ENCODE results near the gene ZNF185.
"Not testable (repeated sequence)": the region's sequence is repeated elsewhere in the genome, so short reads cannot be mapped to it uniquely, and the experiment has no call there.

ZNF185 gene

GRCh38 chrX:152895724-152896420, 2.0 kb upstream of the ZNF185 start:
- no peak for DNase-seq

DNA sequence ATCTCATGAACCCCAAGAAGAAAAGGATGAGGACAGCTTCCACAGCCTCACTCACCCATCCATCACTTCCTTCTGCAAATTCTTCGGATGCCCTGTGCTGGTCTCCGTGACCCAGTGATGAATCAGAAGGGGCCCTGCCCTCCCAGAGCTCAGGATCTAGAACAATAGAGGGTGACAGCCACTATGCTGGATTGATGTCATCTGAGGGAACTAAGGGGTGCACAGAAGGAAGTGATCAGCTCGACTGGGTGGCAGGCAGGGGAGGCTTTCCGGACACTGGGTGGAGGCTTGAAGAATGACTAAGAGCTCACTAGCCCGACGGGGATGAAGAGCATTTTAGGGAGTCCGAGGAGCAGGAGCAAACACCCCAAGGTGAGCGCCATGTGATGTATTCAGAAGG, 1.4 kb upstream of the ZNF185 start:
- DNase-seq, result no peak

DNA sequence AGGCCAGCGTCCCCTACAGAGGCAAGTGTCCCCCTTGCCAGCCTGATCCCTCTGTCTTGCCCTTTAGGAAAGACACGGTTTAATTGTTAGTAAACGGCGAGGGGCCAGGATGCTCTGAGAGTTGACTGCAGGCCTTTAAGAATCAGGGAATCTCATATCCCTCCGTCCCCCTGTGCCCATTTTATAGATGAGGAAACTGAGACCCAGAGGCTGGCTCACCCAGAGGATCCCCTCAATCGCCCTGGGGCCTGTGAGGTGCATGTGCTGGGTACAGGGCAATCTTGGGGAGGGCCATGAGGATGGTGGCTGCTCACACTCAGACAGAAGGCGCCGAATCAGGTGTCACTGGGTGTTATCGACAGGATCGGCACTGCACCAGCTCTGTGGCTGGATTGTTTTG, 575 bp downstream of the ZNF185 start:
- no peak for DNase-seq

- DNase-seq, result no peak
Measured at GRCh38 chrX:152899111-152899873, 1.4 kb downstream of the ZNF185 start.

- DNase-seq, result no peak
Measured at GRCh38 chrX:152899874-152900719, 2.2 kb downstream of the ZNF185 start.

DNA sequence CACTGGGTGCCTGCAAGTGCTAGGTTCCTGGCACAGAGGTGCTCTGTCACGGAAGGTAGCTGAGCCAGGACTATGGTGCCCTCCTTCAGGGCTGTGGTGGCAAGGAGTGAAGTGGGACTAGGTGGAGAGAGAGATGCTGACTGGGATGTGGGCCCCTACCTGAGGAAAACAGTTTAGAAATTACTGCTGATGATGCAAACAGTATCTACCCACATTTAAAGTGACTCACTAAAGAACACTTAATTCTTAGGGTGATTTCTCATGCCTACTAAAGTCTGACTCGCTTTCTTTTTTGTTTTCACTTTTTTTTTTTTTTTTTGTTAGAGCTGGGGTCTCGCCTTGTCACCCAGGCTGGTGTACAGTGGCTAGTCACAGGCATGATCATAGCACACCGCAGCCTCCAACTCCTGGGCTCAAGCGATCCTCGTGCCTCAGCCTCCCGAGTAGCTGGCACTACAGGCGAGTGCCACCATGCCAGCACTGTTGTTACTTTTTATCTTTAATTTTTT, 3.1 kb downstream of the ZNF185 start:
- no peak for DNase-seq

- DNase-seq, result no peak
Measured at GRCh38 chrX:152901816-152902501, 4.1 kb downstream of the ZNF185 start.

- DNase-seq, result no peak
Measured at GRCh38 chrX:152902502-152902820, 4.6 kb downstream of the ZNF185 start.

- DNase-seq, result no peak
Measured at GRCh38 chrX:152903589-152903988, 5.7 kb downstream of the ZNF185 start.

- DNase-seq, result peak; percentile 22
Measured at GRCh38 chrX:152904151-152905080, 6.5 kb downstream of the ZNF185 start.

DNA sequence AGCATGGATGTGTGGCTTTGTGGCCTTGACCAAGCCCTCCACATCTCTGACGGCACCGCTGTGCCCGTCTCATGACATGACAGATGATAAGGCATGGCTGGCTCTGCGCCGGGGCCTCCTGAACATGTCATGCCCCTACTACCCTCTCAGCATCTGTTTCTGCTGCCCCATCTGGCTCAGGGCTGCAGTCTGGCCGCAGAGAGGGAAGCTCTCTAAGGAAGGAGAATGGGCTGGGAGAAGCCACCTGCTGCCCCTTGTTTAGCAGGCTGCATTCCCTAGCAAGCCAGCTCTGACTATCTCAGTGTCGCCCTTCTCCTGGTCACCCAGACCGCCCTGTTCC, 7.2 kb downstream of the ZNF185 start:
- DNase-seq, result no peak

DNA sequence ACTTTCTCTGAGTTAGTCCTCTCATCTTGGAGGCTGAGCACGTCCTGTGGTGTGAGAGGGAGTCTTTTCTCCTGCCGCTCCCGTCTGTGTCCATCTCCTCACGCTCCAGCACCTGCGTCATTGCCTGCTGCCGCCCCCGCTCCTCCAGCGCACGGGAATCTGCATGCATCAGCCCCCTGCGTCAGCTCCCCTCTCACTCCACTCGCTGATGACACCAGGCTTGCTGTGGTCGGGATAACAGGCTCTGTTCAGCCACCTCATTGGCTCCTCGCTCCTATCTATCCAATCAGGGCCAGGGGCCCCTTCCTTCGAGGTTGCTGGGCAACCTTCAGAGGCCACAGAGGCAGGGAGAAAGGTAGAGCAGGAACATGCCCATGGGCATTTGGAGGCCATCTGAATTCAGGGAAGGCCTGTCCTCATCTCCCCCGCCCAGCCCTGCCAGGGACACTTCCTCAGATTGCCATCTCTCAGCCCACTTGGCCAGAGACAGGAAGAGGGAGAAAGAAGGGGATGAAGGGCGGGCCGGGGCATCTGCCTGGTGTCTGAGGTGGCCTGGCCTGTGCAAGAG, 9.3 kb downstream of the ZNF185 start:
- no peak for DNase-seq

DNA sequence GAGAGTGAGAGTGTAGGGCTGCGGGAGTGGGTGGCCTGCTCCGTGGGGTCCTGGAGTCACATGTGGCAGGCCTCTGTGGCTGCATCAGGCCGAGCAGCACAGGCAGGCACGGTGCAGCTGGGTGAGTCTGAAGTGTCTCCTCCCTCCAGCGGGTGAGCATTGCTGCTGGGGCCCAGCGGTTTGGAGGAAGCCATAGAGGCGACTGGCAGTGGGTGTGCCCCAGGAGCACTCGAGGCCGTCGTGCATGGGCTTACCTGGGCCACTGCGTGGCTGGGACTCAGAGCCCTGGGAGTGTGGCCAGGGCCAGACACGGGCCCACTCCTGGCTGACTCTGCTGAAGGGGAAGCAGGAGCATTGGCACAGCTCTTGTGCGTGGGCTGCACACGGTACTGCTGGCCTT, 10.6 kb downstream of the ZNF185 start:
- no peak for DNase-seq

- not testable (repeated sequence) for DNase-seq
Measured at GRCh38 chrX:152910018-152910417, 12.2 kb downstream of the ZNF185 start.

GRCh38 chrX:152912106-152912505, 14.2 kb downstream of the ZNF185 start:
- no peak for DNase-seq

- DNase-seq, result no peak
Measured at GRCh38 chrX:152912641-152913040, 14.8 kb downstream of the ZNF185 start.

DNA sequence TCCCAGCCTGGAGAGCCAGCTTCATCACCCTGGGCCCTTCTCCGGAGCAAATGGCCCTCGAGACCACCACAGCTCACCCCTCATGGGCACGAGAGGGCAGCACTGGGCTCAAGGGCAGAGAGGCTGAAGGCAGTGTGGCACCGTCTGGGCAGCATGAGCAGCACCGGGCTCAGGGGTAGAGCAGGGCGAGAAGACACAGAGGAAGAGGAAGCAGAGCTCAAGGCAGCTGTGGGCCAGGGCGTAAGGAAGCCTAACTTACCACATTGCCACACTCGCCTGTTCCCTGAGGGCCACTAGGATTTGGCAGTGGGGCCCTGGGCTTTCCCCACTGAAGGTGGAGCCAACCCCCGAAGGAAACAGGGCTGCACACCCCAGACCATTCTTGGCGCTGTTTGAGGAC, 15.5 kb downstream of the ZNF185 start:
- DNase-seq, result no peak

- DNase-seq, result no peak
Measured at GRCh38 chrX:152913910-152914309, 16.0 kb downstream of the ZNF185 start.

- DNase-seq, result no peak
Measured at GRCh38 chrX:152915541-152916241, 17.8 kb downstream of the ZNF185 start.

DNA sequence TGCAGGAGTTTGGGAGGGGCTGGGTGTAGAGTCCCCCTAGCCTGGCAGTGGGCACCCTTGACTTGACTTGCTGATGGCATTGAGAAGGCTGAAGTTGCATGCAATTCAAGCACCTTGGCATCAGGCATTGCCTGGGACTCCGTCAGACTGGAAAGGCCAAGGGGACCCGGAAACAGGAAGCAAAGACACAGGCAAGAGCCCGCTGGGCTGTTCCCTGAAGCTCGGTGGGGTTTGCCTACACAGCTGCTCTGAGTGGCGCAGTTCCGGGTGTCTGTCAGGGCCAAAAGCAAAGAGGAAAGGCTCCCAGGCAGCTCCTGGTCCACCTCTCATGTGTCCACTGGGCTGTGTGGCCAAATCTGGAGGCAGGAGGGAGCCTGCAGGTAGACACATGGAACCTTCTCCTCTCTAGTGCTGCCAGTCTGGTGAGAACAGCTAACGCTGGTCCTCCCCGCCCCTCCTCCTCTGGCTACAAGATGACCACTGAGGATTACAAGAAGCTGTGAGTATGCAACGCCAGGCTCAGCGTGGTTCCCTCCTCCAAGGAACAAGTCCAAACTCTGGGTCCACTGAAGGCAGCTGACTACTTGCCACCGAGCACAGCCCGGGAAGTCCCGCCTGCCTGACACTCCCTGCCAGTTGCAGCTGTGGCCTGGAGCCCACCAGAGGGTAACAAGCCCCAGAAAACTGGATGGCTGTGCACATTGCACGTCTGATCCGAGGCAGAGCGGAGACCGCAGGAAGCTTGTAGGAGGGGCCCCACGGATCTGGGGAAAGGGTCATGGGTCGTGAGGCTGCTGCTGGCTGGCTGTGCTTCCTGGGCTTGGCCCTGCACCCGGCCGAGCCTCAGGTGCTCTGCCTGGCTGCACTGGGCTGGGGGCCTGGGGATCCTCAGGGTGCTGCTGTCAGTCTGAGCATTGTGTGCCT, 20.1 kb downstream of the ZNF185 start:
- DNase-seq, result no peak
